Measurements from ENCODE around the gene EOMES. TPM values are rescaled to one million over a fixed set of nuclear protein-coding genes. Genes with fewer than 3 reads are reported as not detected.
A peak's percentile ranks its signal among the peaks of the same experiment; 100 is the strongest.

Gene EOMES
- total RNA-seq, 1 donor from 2014 or later: not detected

GRCh38 chr3:27669591-27669990 is 52.5 kb downstream of the EOMES start:
- no peak overlapping the region for H3K4me2 ChIP-seq (ENCODE audit: low read length)
- no peak overlapping the region for H3K27ac ChIP-seq (ENCODE audit: low read depth, low read length)
- H4K20me1 ChIP-seq (ENCODE audit: insufficient read depth, low read length): no peaks in the 10 kb centered on the region
- no peaks in the 10 kb centered on the region for H3K9me3 ChIP-seq (ENCODE audit: insufficient read depth, low read depth, low read length)
- no peak overlapping the region for H3K9ac ChIP-seq (ENCODE audit: low read length)
- no peak overlapping the region for H3K27ac Mint-ChIP-seq (ENCODE audit: unreplicated experiment)
- no peak for FAIRE-seq
- H3K4me3 ChIP-seq (ENCODE audit: insufficient read depth, low read depth, low read length): no peak overlapping the region
- H3K36me3 ChIP-seq (ENCODE audit: insufficient read depth, low read length): no peaks in the 10 kb centered on the region
- H2AFZ ChIP-seq (ENCODE audit: low read depth, low read length): no peak overlapping the region
- H3K9me3 Mint-ChIP-seq (ENCODE audit: unreplicated experiment): no peaks in the 10 kb centered on the region
- H3K4me3 Mint-ChIP-seq (ENCODE audit: unreplicated experiment): no peak overlapping the region
- H3K4me1 Mint-ChIP-seq (ENCODE audit: low read depth, unreplicated experiment): peaks cover 2% of the 10 kb centered on the region
- peaks cover 2% of the 10 kb centered on the region for H3K27me3 Mint-ChIP-seq (ENCODE audit: low read depth, unreplicated experiment)
- H3K36me3 Mint-ChIP-seq (ENCODE audit: low read depth, unreplicated experiment): no peaks in the 10 kb centered on the region
- DNase-seq (ENCODE audit: low read depth): peak; percentile 75
- TF ChIP-seq CTCF (IDR thresholded peaks at IDR 0.05; ENCODE audit: insufficient read depth, low read depth, low read length) (no peak), EZH2 (IDR thresholded peaks at IDR 0.05; ENCODE audit: insufficient read depth, low read length) (no peak)
- no peaks in the 10 kb centered on the region for H3K79me2 ChIP-seq (ENCODE audit: insufficient read depth, low read length)
- peaks cover 5% of the 10 kb centered on the region for H3K4me1 ChIP-seq (ENCODE audit: insufficient read depth, low read length)
- no peaks in the 10 kb centered on the region for H3K27me3 ChIP-seq (ENCODE audit: insufficient read depth, low read length)

GRCh38 chr3:27667751-27668150 is 54.4 kb downstream of the EOMES start:
- DNase-seq (ENCODE audit: low read depth) (no peak), FAIRE-seq (no peak)
- H3K9ac ChIP-seq (ENCODE audit: low read length): no peak overlapping the region
- no peak overlapping the region for H3K4me2 ChIP-seq (ENCODE audit: low read length)
- no peak overlapping the region for H3K4me3 Mint-ChIP-seq (ENCODE audit: unreplicated experiment)
- no peak overlapping the region for H3K27ac Mint-ChIP-seq (ENCODE audit: unreplicated experiment)
- H3K27me3 ChIP-seq (ENCODE audit: insufficient read depth, low read length): no peaks in the 10 kb centered on the region
- H4K20me1 ChIP-seq (ENCODE audit: insufficient read depth, low read length): no peaks in the 10 kb centered on the region
- no peaks in the 10 kb centered on the region for H3K36me3 ChIP-seq (ENCODE audit: insufficient read depth, low read length)
- peaks cover 5% of the 10 kb centered on the region for H3K4me1 ChIP-seq (ENCODE audit: insufficient read depth, low read length)
- H3K9me3 ChIP-seq (ENCODE audit: insufficient read depth, low read depth, low read length): no peaks in the 10 kb centered on the region
- peaks cover 2% of the 10 kb centered on the region for H3K27me3 Mint-ChIP-seq (ENCODE audit: low read depth, unreplicated experiment)
- H3K36me3 Mint-ChIP-seq (ENCODE audit: low read depth, unreplicated experiment): no peaks in the 10 kb centered on the region
- H3K27ac ChIP-seq (ENCODE audit: low read depth, low read length): no peak overlapping the region
- H3K79me2 ChIP-seq (ENCODE audit: insufficient read depth, low read length): no peaks in the 10 kb centered on the region
- H3K4me3 ChIP-seq (ENCODE audit: insufficient read depth, low read depth, low read length): no peak overlapping the region
- H2AFZ ChIP-seq (ENCODE audit: low read depth, low read length): no peak overlapping the region
- H3K4me1 Mint-ChIP-seq (ENCODE audit: low read depth, unreplicated experiment): peaks cover 2% of the 10 kb centered on the region
- TF ChIP-seq EZH2 (IDR thresholded peaks at IDR 0.05; ENCODE audit: insufficient read depth, low read length) (no peak), CTCF (IDR thresholded peaks at IDR 0.05; ENCODE audit: insufficient read depth, low read depth, low read length) (no peak)
- H3K9me3 Mint-ChIP-seq (ENCODE audit: unreplicated experiment): no peaks in the 10 kb centered on the region

- Mint-ChIP-seq H3K36me3 (ENCODE audit: low read depth, unreplicated experiment) (no peaks in the 10 kb centered on the region), H3K4me3 (ENCODE audit: unreplicated experiment) (no peak overlapping the region), H3K27ac (ENCODE audit: unreplicated experiment) (no peak overlapping the region), H3K27me3 (ENCODE audit: low read depth, unreplicated experiment) (peaks cover 2% of the 10 kb centered on the region), H3K9me3 (ENCODE audit: unreplicated experiment) (no peaks in the 10 kb centered on the region), H3K4me1 (ENCODE audit: low read depth, unreplicated experiment) (peaks cover 2% of the 10 kb centered on the region)
- FAIRE-seq: no peak
- peaks cover 5% of the 10 kb centered on the region for H3K4me1 ChIP-seq (ENCODE audit: insufficient read depth, low read length)
- H3K27ac ChIP-seq (ENCODE audit: low read depth, low read length): no peak overlapping the region
- H3K36me3 ChIP-seq (ENCODE audit: insufficient read depth, low read length): no peaks in the 10 kb centered on the region
- H4K20me1 ChIP-seq (ENCODE audit: insufficient read depth, low read length): no peaks in the 10 kb centered on the region
- H2AFZ ChIP-seq (ENCODE audit: low read depth, low read length): no peak overlapping the region
- peak; percentile 62 for DNase-seq (ENCODE audit: low read depth)
- peak overlapping the region; percentile 61 for H3K4me2 ChIP-seq (ENCODE audit: low read length)
- H3K27me3 ChIP-seq (ENCODE audit: insufficient read depth, low read length): no peaks in the 10 kb centered on the region
- H3K4me3 ChIP-seq (ENCODE audit: insufficient read depth, low read depth, low read length): no peak overlapping the region
- H3K9me3 ChIP-seq (ENCODE audit: insufficient read depth, low read depth, low read length): no peaks in the 10 kb centered on the region
- no peak for TF ChIP-seq CTCF (IDR thresholded peaks at IDR 0.05; ENCODE audit: insufficient read depth, low read depth, low read length)
- TF ChIP-seq EZH2 (IDR thresholded peaks at IDR 0.05; ENCODE audit: insufficient read depth, low read length): no peak
- no peak overlapping the region for H3K9ac ChIP-seq (ENCODE audit: low read length)
- no peaks in the 10 kb centered on the region for H3K79me2 ChIP-seq (ENCODE audit: insufficient read depth, low read length)
These were observed 55.4 kb downstream of the EOMES start for GRCh38 chr3:27666708-27667107.
